LoVo (cell line): ENCODE measurements around the gene AXIN1.
"Not testable (repeated sequence)": the region's sequence is repeated elsewhere in the genome, so short reads cannot be mapped to it uniquely, and the experiment has no call there.

ENCODE experiments used
- DNase-seq: peaks from one replicate; pipeline ENCODE4 v3.0.0-alpha.2; 2016; ENCODE audit warnings: low spot score

Gene AXIN1

GRCh38 chr16:351804-352520 is 561 bp downstream of the AXIN1 start:
- no peak for DNase-seq

GRCh38 chr16:350203-350602 is 2.3 kb downstream of the AXIN1 start:
- DNase-seq: no peak

- DNase-seq: no peak
Observed at GRCh38 chr16:349211-349610, 3.3 kb downstream of the AXIN1 start.

GRCh38 chr16:348495-348894 is 4.0 kb downstream of the AXIN1 start:
- DNase-seq: not testable (repeated sequence)

- no peak for DNase-seq
Observed at GRCh38 chr16:347203-347602, 5.3 kb downstream of the AXIN1 start.

GRCh38 chr16:346587-346986 is 5.9 kb downstream of the AXIN1 start:
- no peak for DNase-seq

- DNase-seq: no peak
Observed at GRCh38 chr16:345772-346171, 6.8 kb downstream of the AXIN1 start.

GRCh38 chr16:342455-343213 is 9.9 kb downstream of the AXIN1 start:
- no peak for DNase-seq

GRCh38 chr16:341974-342336 is 10.6 kb downstream of the AXIN1 start:
- not testable (repeated sequence) for DNase-seq

- not testable (repeated sequence) for DNase-seq
Observed at GRCh38 chr16:341095-341973, 11.2 kb downstream of the AXIN1 start.

GRCh38 chr16:340370-341091 is 12.0 kb downstream of the AXIN1 start:
- no peak for DNase-seq

- DNase-seq: no peak
Observed at GRCh38 chr16:339680-340079, 12.8 kb downstream of the AXIN1 start.

- DNase-seq: no peak
Observed at GRCh38 chr16:337975-338575, 14.4 kb downstream of the AXIN1 start.

GRCh38 chr16:337437-337836 is 15.1 kb downstream of the AXIN1 start:
- no peak for DNase-seq

GRCh38 chr16:336269-336668 is 16.3 kb downstream of the AXIN1 start:
- no peak for DNase-seq

GRCh38 chr16:334861-335632 is 17.5 kb downstream of the AXIN1 start:
- not testable (repeated sequence) for DNase-seq

GRCh38 chr16:334164-334832 is 18.2 kb downstream of the AXIN1 start:
- not testable (repeated sequence) for DNase-seq

- DNase-seq: no peak
Observed at GRCh38 chr16:333406-334094, 19.0 kb downstream of the AXIN1 start.

GRCh38 chr16:331181-331814 is 21.2 kb downstream of the AXIN1 start:
- DNase-seq: not testable (repeated sequence)
